ENCODE results near the gene BRD4.

DNA sequence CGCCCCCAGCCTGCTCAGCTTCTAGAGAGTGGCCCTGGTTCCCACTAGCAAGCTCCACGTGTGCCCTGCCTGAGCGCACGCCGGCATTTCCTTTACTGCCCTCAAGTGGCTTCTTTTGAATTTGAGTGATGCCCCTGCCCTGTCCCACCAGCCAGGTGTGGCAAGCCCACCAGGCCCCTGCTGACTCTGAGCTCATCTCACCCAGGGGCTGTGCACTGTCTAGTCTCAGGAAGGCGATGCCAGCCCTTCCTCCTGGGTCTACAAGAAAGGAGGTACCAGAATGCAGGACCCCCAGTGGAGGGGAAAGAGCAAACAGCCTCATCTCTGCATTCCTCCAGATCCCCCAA, 82.8 kb downstream of the BRD4 start:
- TF ChIP-seq, protein P1, sequence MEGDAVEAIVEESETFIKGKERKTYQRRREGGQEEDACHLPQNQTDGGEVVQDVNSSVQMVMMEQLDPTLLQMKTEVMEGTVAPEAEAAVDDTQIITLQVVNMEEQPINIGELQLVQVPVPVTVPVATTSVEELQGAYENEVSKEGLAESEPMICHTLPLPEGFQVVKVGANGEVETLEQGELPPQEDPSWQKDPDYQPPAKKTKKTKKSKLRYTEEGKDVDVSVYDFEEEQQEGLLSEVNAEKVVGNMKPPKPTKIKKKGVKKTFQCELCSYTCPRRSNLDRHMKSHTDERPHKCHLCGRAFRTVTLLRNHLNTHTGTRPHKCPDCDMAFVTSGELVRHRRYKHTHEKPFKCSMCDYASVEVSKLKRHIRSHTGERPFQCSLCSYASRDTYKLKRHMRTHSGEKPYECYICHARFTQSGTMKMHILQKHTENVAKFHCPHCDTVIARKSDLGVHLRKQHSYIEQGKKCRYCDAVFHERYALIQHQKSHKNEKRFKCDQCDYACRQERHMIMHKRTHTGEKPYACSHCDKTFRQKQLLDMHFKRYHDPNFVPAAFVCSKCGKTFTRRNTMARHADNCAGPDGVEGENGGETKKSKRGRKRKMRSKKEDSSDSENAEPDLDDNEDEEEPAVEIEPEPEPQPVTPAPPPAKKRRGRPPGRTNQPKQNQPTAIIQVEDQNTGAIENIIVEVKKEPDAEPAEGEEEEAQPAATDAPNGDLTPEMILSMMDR (IDR thresholded peaks at IDR 0.05) = no peak
- TF ChIP-seq MAFK (IDR thresholded peaks at IDR 0.05; ENCODE audit: partially characterized antibody) (no peak), POLR2A (IDR thresholded peaks at IDR 0.05; ENCODE audit: low read length) (no peak)

Data from A549 (cell line).